Fibroblast of lung (primary cell): ENCODE measurements around the gene UGT2B17.

Experiments used
- EZH2 ChIP-seq: IDR thresholded peaks from 2 replicates; pipeline ENCODE4 v1.5.1; 2012; ENCODE audit warnings: low read length, control low read depth, mild to moderate bottlenecking; ENCODE audit errors: missing control alignments
- TF ChIP-seq, protein P1 (sequence below), 2 donors: IDR thresholded peaks in 1 of 2; conservative IDR thresholded peaks in 1 of 2; 1 replicate in 1 of 2; 2 replicates in 1 of 2; pipeline ENCODE4 v1.5.1; 2011 to 2012; ENCODE audit warnings: low read length in 2 of 2, control low read depth in 1 of 2, inconsistent platforms in 1 of 2, low read depth in 1 of 2, mild to moderate bottlenecking in 1 of 2

DNA sequence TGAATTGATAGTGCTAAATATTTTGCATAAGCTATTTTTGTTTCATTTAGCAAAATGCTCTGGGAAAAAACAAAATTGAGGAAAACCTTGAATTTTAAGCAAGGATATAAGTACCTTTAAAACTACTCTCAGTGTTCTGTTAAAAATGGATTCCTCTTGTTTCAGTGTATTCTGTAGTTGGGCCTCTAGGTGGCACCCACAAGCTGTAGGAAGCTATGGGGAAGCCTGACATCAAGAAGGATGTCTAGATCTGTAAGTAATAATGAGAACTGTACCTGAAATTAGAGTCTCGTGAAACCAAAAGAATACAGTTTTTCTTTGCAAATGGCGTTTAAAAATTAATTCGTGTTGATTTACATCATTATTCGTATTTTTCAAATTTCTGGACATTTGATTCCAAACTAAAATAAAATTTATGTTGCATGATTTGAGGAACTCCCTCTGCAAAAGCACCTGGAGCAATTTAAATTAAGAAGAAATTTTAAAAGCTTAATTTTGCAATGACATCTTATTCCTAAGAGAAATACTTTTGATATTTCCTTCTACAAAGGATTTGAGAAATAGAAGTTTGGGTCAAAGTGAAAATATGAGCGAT, 77.6 kb downstream of the UGT2B17 start:
- TF ChIP-seq, protein P1, sequence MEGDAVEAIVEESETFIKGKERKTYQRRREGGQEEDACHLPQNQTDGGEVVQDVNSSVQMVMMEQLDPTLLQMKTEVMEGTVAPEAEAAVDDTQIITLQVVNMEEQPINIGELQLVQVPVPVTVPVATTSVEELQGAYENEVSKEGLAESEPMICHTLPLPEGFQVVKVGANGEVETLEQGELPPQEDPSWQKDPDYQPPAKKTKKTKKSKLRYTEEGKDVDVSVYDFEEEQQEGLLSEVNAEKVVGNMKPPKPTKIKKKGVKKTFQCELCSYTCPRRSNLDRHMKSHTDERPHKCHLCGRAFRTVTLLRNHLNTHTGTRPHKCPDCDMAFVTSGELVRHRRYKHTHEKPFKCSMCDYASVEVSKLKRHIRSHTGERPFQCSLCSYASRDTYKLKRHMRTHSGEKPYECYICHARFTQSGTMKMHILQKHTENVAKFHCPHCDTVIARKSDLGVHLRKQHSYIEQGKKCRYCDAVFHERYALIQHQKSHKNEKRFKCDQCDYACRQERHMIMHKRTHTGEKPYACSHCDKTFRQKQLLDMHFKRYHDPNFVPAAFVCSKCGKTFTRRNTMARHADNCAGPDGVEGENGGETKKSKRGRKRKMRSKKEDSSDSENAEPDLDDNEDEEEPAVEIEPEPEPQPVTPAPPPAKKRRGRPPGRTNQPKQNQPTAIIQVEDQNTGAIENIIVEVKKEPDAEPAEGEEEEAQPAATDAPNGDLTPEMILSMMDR (conservative IDR thresholded peaks at IDR 0.05 in 1 of 2, IDR thresholded peaks at IDR 0.05 in 1 of 2; ENCODE audit: low read depth in 1 of 2, low read length in 2 of 2) = peak; percentile 92
- no peak for TF ChIP-seq EZH2
